ENCODE results near the gene CSRP2.
A peak's percentile ranks its signal among the peaks of the same experiment; 100 is the strongest.

The CSRP2 gene

DNA sequence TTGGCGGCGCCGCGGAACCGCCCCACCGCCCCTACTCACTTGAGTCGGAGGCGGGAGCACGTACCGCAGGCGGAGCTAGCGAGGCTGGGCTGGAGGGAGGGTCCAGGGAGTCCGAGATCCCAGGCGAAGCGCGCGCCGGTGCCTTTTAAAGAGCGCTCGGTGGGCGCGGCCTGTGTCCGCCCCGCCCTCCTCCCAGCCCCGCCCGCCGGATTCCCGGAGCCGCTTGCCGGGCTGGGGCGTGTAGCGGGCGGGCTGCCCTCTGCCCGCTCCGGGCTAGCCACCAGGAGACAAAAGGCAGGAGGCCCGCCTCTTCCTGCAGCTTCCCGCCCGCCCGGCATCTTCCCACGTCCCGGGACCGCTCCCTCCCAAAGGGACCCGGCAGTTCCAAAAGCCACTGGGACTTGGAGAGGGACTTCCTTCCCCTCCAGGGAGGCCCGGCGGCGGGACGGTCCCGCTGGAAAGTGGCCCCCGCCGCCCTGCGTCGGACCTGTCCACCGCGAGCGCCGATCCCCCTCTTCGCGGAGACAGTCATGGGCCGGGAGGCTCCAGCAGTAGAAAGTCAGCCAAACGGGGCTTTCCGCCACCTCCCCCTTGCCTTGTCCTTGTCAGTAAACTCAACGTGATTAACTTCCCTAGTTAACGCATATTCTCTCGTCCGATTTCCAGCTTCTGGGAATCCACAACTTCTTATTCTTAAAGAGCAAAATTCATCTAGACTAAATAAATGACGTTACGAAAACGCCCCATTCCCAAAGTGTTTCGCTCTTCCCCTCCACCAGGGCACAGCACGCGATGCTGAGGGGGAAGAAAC, at the start of gene CSRP2:
TSS of gene CSRP2 (minus strand) at position 121 of the 811 bp plus-strand sequence. CDS start 12,759 bp downstream, outside the sequence.
- DNase-seq (ENCODE audit: low read depth in 3 of 3), result peak; percentile 20 to 78 (median 43)

DNA sequence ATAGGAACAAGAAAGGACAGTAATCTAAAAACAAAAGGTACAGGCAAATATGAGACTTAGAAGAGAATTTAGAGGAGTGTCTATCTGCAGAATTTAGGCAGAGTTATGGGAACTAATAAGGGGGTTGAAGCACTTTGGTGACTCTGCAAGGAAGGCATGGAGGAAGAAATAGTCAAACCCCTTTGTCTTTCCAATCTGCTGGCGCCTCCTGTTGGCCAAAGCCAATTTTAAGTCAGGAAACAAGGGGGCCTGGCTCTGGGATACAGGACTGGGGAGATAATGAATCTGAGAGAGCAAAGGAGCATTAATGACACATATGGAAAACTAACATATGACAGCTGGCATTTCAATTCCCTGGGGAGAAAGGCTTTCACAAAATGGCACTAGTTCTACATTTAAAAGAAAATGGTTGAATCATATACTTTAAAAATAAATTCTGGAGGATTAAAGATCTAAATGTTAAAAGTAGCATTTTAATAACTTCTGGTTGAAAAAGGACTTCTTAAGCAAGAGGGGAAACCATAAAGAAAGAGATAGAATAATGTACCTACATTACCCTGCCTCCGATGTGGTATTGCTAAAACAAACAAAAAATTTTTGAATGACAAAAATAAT, 48.5 kb upstream of the CSRP2 start:
- DNase-seq (ENCODE audit: low read depth in 3 of 3), result peak in 2 of 3 experiments; percentile 7 to 30

DNA sequence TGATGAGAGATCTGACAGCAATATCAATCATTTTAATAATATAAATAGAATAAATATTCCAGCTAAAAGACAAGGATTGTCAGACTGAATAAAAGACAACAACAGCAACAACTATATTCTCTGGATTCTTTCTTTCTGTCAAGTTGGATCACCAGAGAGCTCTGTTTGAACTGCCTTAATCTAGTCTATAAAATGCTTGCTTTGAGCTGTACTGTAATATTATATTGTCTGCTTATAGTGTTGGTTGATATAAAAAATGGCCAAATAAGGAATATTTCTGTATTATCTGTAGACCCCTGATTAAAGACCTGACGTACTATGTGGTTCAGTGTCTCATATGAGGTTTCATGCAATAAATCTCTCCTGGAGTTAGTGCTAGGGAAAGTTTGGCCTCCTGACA, 46.3 kb upstream of the CSRP2 start:
- no peak for DNase-seq (ENCODE audit: low read depth in 3 of 3)

DNA sequence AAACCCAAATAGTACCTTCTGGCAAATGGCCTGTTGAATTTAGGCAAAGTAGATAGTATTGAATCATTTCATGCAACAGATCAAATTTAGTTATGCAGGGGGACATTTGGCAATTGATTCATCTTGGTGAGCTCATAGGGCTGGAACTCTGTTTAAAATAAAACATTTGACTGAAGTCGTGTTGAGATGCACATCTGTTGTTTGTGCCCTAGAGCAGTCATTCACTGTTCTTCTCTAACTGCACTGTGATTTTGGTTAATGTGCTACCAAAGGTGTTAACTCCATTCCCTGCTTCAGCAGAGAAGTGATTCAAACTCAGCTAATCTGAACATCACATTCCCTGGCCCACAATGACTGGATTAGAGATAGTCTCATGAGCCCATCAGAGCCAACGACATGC, 44.0 kb upstream of the CSRP2 start:
- DNase-seq (ENCODE audit: low read depth in 3 of 3), result no peak

DNA sequence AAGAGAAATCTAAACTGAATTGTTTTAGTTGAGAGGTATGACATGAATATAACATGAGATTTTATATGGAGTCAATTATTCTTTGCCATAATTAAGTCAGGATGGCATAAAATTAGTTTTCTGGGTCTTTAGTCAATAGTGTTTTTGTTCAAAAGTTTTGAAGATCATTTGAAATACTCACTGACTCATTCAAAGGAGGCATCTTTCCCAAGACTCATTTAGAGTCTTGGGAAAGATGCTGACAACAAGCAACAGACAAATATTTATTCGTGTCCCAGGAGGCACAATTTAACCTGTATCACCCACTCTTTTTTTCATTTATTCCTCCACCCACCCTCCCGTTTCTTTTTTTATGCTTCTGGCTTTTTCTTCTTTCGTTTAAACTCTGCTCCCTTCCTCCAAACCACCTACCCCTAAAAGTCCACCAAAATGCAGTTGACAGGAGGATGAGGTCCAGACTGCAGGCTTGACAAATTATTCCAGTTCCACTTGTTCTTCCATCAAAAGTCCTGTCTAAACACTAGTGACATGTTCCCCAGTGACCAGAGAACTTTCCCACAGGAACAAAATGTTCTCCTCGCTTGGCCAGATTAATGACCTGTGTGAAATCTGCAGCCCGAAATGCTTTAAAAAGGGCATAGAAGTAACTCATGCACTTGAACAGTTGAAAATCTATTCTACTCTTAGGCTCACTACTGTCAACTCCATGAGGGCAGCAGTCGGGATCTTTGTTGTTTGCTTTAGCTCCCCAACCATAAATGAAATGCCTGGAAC, 43.3 kb upstream of the CSRP2 start:
- DNase-seq (ENCODE audit: low read depth in 3 of 3), result no peak

DNA sequence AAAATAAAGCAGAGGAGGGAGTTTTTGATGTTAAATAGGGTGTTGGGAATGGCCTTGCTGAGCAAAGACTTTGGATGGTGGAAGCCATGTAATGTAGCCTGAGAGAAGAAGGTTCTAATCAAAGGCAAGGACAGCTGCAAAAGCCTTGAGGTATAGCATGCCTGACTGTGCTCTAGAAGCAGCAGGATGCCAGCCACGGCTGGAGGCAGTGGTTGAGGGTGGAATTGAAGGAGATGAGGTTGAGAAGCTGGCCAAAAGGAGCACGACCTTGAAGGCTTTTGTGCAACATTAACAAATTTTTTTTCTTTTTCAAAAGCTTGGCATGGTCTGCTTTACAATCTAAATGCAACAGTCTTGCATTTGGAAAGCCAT, 42.3 kb upstream of the CSRP2 start:
- no peak for DNase-seq (ENCODE audit: low read depth in 3 of 3)

DNA sequence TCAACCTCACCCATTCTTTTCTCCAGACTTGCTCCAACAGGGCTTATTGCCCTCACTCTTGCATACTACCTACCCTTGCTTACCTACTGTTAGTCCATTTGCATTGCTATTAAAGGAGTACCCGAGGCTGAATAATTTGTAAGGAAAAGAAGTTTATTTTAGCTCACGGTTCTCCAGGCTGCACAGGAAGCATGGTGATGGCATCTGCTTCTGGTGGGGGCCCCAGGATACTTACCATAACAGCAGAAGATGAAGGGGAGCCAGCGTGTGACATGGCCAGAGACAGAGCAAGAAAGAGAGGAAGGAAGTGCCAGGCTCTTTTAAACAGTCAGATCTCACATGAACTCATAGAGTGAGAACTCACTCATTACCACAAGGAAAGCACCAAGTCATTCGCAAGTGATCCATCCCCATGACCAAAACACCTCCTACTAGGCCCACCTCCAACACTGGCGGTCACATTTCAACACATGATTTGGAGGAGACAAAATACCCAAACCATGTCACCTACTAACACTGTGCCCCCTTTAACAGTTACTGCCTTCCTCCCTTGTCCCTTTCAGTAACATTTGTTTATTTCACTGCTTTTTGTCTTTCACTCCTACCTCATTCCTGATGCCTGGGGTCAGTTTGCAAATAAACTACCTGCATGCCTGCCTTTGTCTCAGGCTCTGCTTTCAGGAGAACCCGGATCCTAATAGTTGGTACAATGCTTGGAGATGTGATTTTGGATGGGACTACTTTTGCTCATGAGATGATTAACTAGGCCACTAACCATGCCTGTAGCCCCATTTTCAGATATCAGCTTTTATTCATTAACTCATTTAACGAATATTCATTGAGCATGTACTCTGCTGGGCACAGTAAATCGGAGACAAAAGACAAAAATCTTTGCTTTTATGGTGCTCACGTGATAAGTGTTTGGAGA, 41.6 kb upstream of the CSRP2 start:
- no peak for DNase-seq (ENCODE audit: low read depth in 3 of 3)

DNA sequence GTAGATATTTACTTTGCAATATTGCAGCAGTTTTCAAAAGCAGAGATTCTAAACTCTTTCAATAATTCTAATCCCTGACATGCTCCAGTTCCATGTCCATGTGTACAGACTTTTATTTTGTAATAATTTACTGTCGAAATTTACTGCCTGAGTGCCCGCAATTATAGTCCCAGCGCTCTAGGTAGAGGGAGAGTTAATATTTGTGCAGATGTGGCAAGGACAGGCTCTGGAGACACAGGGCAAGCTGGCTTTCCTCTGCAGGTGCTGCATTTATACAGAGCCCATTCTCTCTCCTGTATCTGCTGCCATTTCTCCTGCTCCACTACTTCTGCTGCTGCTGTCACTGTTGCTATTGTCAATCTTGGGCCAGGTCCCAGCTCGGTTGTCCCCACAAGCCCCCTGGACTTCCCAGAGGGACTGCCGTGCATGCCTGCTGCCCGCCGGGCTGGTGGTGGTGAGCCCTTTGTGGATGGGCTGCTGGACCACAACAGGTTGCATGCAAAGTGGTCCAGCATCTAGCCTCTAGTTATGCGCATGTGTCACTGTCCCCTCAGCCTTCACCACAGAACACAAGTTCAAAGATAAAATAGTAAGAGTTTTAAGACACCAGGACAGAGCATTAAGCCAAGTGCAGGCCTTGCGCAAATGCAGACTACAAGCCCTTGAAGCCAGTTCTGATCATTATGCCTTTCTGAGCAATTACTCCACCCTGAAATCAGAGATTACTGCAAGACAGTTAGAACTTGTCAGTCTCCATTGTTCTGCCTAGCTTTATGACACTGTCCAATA, 40.8 kb upstream of the CSRP2 start:
- DNase-seq (ENCODE audit: low read depth in 3 of 3), result no peak

DNA sequence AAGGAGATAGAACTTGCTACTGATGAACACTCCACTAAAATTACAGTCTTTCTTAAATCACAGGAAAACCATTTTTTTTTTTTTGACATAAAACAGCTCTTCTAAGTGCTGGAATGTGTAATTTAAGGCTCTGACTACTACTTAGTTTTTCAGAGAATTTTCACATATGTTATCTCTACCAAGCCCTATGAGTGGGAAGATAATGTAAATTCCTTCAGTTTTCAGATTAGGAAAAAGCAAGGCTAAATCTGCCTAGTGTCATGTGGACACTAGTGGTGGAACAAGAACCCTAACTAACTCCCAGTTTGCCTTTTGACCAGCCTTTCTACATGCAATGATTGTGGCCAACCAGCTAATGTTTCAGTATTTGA, 37.3 kb upstream of the CSRP2 start:
- DNase-seq (ENCODE audit: low read depth in 3 of 3), result no peak

DNA sequence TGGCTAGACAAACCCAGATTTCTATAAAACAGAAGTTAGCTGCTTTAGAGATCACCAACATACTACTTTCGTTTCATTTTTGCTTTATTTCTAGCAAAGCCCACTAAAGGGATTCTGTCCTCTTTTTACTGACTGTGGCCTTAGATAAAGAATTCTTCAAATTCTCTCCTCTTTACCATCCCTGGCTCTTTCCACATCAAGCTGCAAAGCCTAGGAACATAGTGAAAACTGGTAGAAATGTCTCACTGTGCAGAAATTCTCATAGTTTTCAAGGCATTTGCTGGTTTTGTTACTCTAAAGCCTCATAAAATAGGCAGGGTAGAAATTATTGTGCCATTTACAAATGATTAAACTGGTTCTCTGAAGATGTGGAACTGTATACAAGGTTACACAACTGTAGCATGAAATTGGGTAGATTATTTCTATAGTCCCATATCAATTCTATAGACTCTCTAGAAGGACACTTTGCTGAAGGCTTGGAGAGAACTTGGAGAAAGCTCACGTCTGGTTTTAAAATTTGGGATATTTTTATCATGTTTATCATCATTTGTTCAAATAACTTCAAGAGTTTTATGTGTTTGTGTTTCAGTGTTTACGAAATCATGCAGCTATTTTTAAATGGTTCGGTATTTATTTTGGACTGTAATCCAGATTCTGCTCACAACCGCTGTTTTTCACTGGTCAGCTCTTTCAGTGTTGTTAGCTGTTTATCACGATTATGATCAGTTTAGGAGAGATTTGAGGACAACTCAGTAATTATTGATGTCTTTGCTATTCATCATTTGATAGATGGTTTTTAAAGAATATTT, 36.7 kb upstream of the CSRP2 start:
- DNase-seq (ENCODE audit: low read depth in 3 of 3), result no peak

DNA sequence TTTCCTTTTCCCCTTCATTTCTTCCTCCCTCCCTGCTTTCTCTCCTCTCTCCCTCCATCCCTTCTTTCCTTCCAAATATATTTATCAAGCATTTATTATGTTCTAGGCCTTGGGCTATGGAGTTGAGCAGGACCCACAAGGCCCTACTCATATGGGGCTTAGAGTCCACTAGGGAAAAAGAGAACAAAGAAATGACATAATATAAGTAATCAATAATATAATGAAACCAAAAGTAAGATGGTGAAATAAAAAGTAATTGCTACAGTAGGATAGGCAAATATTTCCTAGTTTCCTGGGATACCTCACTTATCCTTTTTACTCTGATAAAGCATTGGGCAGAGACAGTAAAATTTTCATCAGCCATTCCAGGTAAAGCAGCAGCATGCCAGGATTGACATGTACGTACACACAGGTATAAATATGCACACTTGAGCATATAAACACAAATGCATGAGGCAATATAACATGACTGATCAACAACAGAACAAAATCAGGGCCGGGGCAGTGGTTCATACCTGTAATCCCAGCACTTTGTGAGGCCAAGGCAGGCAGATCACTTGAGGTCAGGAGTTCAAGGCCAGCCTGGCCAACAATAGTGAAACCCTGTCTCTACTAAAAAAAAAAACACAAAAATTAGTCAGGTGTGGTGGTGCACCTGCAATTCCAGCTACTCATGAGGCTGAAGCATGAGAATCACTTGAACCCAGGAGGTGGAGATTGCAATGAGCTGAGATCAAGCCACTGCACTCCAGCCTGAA, 35.5 kb upstream of the CSRP2 start:
- no peak for DNase-seq (ENCODE audit: low read depth in 3 of 3)

DNA sequence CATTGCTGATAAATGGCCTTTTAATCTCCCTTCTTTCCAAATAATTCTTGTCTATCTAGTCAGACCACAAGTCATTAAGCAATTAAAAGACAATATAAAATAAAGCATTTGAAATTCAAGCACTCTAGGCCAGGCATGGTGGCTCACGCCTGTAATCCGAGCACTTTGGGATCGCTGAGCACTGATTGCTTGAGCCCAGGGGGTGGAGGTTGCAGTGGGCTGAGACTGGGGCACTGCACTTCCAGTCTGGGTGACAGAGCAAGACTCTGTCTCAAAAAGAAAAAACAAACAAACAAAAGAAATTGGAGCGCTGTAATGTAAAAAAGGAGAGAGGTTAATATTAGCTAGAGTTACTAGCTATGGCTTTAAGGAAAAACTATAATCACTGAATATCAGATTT, 30.5 kb upstream of the CSRP2 start:
- DNase-seq (ENCODE audit: low read depth in 3 of 3), result no peak

DNA sequence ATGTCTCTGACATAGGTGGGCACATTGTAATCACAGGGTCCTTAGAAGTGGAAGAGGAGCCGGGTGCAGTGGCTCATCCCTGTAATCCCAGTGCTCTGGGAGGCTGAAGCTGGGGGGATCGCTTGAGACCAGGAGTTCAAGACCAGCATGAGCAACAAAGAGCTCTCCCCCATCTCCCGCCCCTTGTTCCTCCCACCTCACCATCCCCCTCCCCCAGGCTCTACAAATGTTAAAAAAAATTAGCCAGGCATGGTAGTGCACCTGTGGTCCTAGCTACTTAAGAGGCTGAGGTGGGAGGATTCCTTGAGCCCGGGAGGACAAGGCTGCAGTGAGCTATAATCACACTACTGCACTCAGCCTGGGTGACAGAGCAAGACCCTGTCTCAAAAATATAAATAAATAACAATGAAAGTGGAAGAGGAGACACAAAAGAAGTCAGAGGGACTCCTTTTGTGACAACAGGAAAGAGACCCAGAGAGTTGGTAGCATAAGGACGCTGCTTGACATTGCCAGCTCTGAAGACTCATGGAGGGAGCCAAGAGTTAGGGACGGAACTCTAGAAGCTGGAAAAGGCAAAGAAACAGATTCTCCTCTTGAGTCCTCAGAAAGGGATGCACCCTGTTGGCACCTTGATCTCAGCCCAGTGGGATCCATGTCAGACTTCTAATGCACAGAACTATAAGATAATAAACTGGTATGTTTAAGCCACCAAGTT, 29.6 kb upstream of the CSRP2 start:
- DNase-seq (ENCODE audit: low read depth in 3 of 3), result no peak

DNA sequence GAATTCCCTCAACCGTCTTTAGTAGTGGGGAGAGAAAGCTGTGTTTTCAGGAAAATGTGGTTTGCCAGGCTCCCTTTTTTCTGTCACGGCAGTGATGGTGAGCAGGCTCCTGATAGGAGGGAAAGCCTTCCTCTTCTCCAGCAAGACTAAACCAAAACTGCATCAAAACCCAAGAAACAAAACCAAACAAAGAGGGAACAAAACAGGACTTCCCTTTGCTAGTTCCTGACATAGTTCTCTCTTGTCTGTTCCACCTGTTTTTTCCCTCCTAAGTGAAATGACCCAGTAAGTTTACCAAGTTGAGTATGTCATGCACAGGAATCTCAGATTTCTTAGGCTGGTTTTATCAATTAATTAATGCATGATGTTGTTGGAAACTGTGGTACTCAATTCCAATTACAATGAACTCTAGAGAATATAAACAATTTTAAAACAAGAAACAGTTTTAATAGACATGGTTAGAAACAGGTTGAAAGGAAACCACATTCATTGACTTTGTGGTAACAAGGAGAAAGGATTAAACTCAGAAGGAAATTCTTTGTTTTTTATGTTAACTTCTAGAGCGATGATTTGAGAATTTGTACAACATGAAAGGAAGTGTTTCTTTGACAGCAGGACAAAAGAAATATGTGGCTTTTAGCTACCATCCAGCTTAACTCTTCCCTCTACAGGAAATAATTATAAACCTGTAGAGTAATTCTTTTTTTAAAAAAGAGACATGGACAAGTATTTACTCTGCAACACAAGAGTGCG, 23.0 kb upstream of the CSRP2 start:
- no peak for DNase-seq (ENCODE audit: low read depth in 3 of 3)

DNA sequence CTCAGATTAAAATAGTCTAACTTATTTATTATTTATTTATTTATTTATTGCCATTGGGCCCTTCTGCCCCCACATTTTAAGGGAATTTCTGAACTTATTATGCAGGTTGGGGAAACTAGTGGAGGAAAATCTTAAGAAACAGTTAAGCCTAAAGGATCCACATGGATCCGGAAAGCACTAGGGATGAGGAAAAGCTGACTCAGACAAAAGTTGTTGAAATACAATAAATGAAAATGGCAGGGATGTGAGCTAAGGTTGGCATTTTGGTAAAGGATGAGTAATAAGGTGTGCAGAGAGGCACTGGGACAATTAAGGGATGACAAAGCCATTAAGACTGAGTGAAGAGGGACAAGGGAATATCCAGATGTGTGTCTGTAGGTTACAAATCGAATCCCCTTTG, 20.7 kb upstream of the CSRP2 start:
- no peak for DNase-seq (ENCODE audit: low read depth in 3 of 3)

DNA sequence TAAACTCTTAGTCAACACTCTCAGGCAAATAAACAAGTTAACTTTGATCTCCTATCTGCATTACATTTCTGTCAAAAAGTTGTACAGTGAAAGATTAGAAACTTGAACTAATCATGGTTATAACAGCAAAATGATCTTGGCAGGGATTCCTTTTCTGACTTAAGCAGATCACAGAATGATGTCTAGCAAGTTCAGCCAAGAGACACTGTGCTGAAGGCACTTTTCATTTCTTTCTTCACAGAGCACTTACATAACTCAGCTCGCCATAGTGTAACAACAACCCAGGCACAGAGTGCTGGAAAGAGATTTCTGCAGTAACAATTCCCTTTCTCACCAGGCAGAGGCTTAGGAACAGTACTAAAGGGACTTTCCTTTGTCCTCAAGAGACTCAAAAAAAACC, 19.6 kb upstream of the CSRP2 start:
- no peak for DNase-seq (ENCODE audit: low read depth in 3 of 3)

DNA sequence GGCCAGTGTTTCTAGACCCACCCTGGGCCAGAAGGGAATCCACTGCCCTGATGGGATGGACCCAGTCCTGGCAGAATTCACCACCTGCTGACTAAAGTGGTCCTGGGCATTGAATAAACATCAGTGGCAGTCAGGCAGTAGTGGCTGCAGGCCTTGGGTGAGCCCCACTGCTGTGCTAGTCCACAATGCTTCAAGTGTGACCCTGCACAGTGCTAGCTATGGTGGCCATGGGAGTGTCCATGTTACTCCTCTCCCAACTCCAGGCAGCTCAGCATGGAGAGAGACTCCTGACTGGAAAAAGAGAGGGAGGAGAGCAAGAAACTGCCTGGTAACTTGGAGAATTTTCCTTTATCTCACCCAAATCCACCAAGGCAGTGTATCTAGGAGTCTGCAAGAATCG, 17.5 kb upstream of the CSRP2 start:
- DNase-seq (ENCODE audit: low read depth in 3 of 3), result no peak

DNA sequence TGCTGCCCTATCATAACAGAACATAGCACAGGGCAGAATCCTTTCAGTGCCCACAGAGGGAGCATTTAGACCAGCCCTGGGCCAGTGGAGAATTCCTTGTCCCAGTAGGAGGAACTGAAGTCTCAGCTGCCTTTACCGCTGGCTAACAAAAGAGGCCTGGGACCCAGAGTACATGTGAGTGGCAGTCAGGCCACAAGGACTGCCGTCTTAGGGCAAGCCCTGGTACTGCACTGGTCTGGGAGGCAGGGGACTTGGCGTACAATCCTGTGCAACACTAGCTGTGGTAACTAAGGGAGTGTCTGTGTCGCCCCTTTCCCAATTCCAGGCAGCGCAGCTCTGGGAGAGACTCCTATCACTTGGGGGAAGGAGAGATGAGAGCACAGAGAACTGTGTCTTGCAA, 17.0 kb upstream of the CSRP2 start:
- no peak for DNase-seq (ENCODE audit: low read depth in 3 of 3)
